ENCODE results near the gene COQ3. TPM values are rescaled to one million over a fixed set of nuclear protein-coding genes. Genes with fewer than 3 reads are reported as not detected.

COQ3 gene
- total RNA-seq (2022) (5.8 and 6.4 TPM in 2 replicates), Bru-seq, nascent RNA (percentile 46 among the genes with signal in this experiment), BruChase-seq, experiment 1, labeled RNA remaining after a 2-hour chase (percentile 48 among the genes with signal in this experiment), BruChase-seq, experiment 2, labeled RNA remaining after a 6-hour chase (percentile 52 among the genes with signal in this experiment)
- long read RNA-seq, transcript COQ3-201 (7 exons, 1,335 nt) = major isoform, 21 of 32 reads
- long read RNA-seq, partial matches to known transcripts = 1 of 32 reads
- long read RNA-seq, other reads (novel, unspliced or antisense) = 10 of 32 reads

- TSS peak; percentile 89 for BruUV-seq (replicated peaks)
- TF ChIP-seq CTCF (IDR thresholded peaks at IDR 0.05; ENCODE audit: insufficient read depth in 1 of 2, low read depth in 1 of 2, low read length in 1 of 2, severe bottlenecking in 1 of 2, unreplicated experiment in 1 of 2) = no peak
- peak; percentile 88 for DNase-seq
- ChIA-PET POLR2A (interaction anchor here (0.5 to 2.0 kb wide), 7 partner anchors 12 to 175 kb away, joined by 3 to 17 read pairs (median 5); partner anchors contain the start of gene PNISR), CTCF (interaction anchor here (0.9 to 1.0 kb wide), 3 partner anchors 31 to 59 kb away, joined by 4 to 6 read pairs (median 5); partner anchors contain the start of gene PNISR)
- Histone ChIP-seq H3K4me3 (ENCODE audit: low read depth, low read length) (peak within 1 kb of the TSS; percentile 68), H3K36me3 (ENCODE audit: control insufficient read depth, insufficient read depth, low read length) (no peaks in the 10 kb centered on the region), H3K27me3 (replicated peaks; ENCODE audit: control insufficient read depth, insufficient read depth, low read length) (no peaks in the 10 kb centered on the region), H3K4me1 (no peaks in the 10 kb centered on the region), H3K9me3 (no peaks in the 10 kb centered on the region)
- Mint-ChIP-seq H3K4me3 (ENCODE audit: unreplicated experiment) (peak within 1 kb of the TSS; percentile 90), H3K27ac (ENCODE audit: unreplicated experiment) (peak within 1 kb of the TSS; percentile 92), H3K27me3 (ENCODE audit: insufficient read depth, unreplicated experiment) (no peaks in the 10 kb centered on the region), H3K4me1 (ENCODE audit: low read depth, unreplicated experiment) (no peaks in the 10 kb centered on the region), H3K9me3 (ENCODE audit: unreplicated experiment) (no peaks in the 10 kb centered on the region), H3K36me3 (ENCODE audit: insufficient read depth, unreplicated experiment) (peaks cover 24% of the 10 kb centered on the region)
- intact Hi-C loops (cut with micrococcal nuclease; ENCODE audit: unreplicated experiment) = loop anchor here (1.0 kb wide), 2 partner anchors 31 to 60 kb away; partner anchors contain the start of gene PNISR
Observed at GRCh38 chr6:99393698-99394531, at the start of gene COQ3. Gene COQ3 (minus strand): TSS chr6:99394195. CDS start chr6:99394179, 16 bp downstream.

- H3K4me3 Mint-ChIP-seq (ENCODE audit: unreplicated experiment) = no peak overlapping the region
- intact Hi-C loops (cut with micrococcal nuclease; ENCODE audit: unreplicated experiment) = no loop called here
Observed at GRCh38 chr6:99434702-99435530, 40.9 kb upstream of the COQ3 start.

More at GRCh38 chr6:99434702-99435530, 40.9 kb upstream of the COQ3 start:
- Mint-ChIP-seq H3K27ac (ENCODE audit: unreplicated experiment) (no peak overlapping the region), H3K36me3 (ENCODE audit: insufficient read depth, unreplicated experiment) (peaks cover 5% of the 10 kb centered on the region), H3K27me3 (ENCODE audit: insufficient read depth, unreplicated experiment) (no peaks in the 10 kb centered on the region), H3K9me3 (ENCODE audit: unreplicated experiment) (no peaks in the 10 kb centered on the region), H3K4me1 (ENCODE audit: low read depth, unreplicated experiment) (no peaks in the 10 kb centered on the region)
- H3K27me3 ChIP-seq (replicated peaks; ENCODE audit: control insufficient read depth, insufficient read depth, low read length) = no peaks in the 10 kb centered on the region
- peak; percentile 50 to 57 for TF ChIP-seq CTCF (IDR thresholded peaks at IDR 0.05; ENCODE audit: insufficient read depth in 1 of 2, low read depth in 1 of 2, low read length in 1 of 2, severe bottlenecking in 1 of 2, unreplicated experiment in 1 of 2)
- DNase-seq = no peak
- H3K4me1 ChIP-seq = no peaks in the 10 kb centered on the region; the same call in 1 of the 2 replicates
- no peak overlapping the region for H3K4me3 ChIP-seq (ENCODE audit: low read depth, low read length)
- POLR2A ChIA-PET = no interaction called here
- CTCF ChIA-PET = no interaction called here
- H3K36me3 ChIP-seq (ENCODE audit: control insufficient read depth, insufficient read depth, low read length) = no peaks in the 10 kb centered on the region
- no TSS peak for BruUV-seq (replicated peaks)
- H3K9me3 ChIP-seq = no peaks in the 10 kb centered on the region
